Activated naive CD4-positive, alpha-beta T cell treated with anti-CD3 and anti-CD28 coated beads for 36 hours (primary cell): ENCODE measurements around the gene EIF4E3. TPM values are rescaled to one million over a fixed set of nuclear protein-coding genes. Genes with fewer than 3 reads are reported as not detected.

Experiments
- CTCF ChIA-PET: fragments of 350-600 bp; sonication (Branson Sonifier 250); formaldehyde crosslinking; loops from one replicate; lab custom pipeline; 2021; ENCODE audit warnings: antibody characterized with exemption; lab: Charles Lee
- DNase-seq: peaks from one replicate; pipeline ENCODE4 v3.0.0-alpha.2; 2020
- H3K27ac Mint-ChIP-seq: one replicate; pipeline ENCODE4 v1.8.0; 2021; ENCODE audit warnings: mild to moderate bottlenecking, mixed read lengths
- H3K27me3 Mint-ChIP-seq: one replicate; pipeline ENCODE4 v1.8.0; 2021; ENCODE audit warnings: low read depth, mixed read lengths
- H3K36me3 Mint-ChIP-seq: one replicate; pipeline ENCODE4 v1.8.0; 2021; ENCODE audit warnings: low read depth, mixed read lengths
- H3K4me1 Mint-ChIP-seq: one replicate; pipeline ENCODE4 v1.8.0; 2021; ENCODE audit warnings: low read depth, mixed read lengths
- H3K4me3 Mint-ChIP-seq: one replicate; pipeline ENCODE4 v1.8.0; 2021; ENCODE audit warnings: mild to moderate bottlenecking, moderate library complexity, mixed read lengths
- H3K9me3 Mint-ChIP-seq: one replicate; pipeline ENCODE4 v1.8.0; 2021; ENCODE audit warnings: mixed read lengths
- intact Hi-C: fragments of 100-400 bp; cut with micrococcal nuclease; formaldehyde crosslinking; loops from one replicate; pipeline ENCODE4 v1.15.1; 2023
- total RNA-seq, 2 experiments: library from RNA; stranded (reverse); gene quantifications; one replicate each; pipeline ENCODE4 v1.2.3, GENCODE V29; 2021

EIF4E3 gene
- total RNA-seq, 2 experiments from 2014 or later, result 25.2 to 26.2 TPM

GRCh38 chr3:71721651-71722157 is 3.5 kb downstream of the EIF4E3 start:
- peak; percentile 58 for DNase-seq
- CTCF ChIA-PET, result interaction anchor here (1.1 to 6.6 kb wide), 3 partner anchors 10 to 14 kb away, joined by 3 to 48 read pairs (median 4); no protein-coding TSS in a partner anchor
- H3K4me1 Mint-ChIP-seq, result peaks cover 76% of the 10 kb centered on the region
- H3K4me3 Mint-ChIP-seq, result peak overlapping the region; percentile 55
- H3K27ac Mint-ChIP-seq, result peak overlapping the region; percentile 85
- H3K9me3 Mint-ChIP-seq, result no peaks in the 10 kb centered on the region
- intact Hi-C loops, result loop anchor here (1.0 to 10.0 kb wide), 12 partner anchors 10 to 1366 kb away; partner anchors contain the start of gene RYBP
- H3K27me3 Mint-ChIP-seq, result no peaks in the 10 kb centered on the region
- peaks cover 5% of the 10 kb centered on the region for H3K36me3 Mint-ChIP-seq

GRCh38 chr3:71721002-71721401 is 4.2 kb downstream of the EIF4E3 start:
- peaks cover 5% of the 10 kb centered on the region for H3K36me3 Mint-ChIP-seq
- H3K9me3 Mint-ChIP-seq, result no peaks in the 10 kb centered on the region
- CTCF ChIA-PET, result interaction anchor here (1.1 to 6.6 kb wide), 3 partner anchors 8 to 43 kb away, joined by 3 to 48 read pairs (median 27); no protein-coding TSS in a partner anchor

GRCh38 chr3:71718072-71718471 is 7.1 kb downstream of the EIF4E3 start:
- no peak overlapping the region for H3K27ac Mint-ChIP-seq
- CTCF ChIA-PET, result interaction anchor here (5.5 kb wide), 1 partner anchor 11 kb away, joined by 27 read pairs; no protein-coding TSS in a partner anchor
- H3K4me1 Mint-ChIP-seq, result peaks cover 75% of the 10 kb centered on the region
- no peaks in the 10 kb centered on the region for H3K27me3 Mint-ChIP-seq
- intact Hi-C loops, result no loop called here
- DNase-seq, result peak; percentile 35
- no peak overlapping the region for H3K4me3 Mint-ChIP-seq
- peaks cover 5% of the 10 kb centered on the region for H3K36me3 Mint-ChIP-seq
- H3K9me3 Mint-ChIP-seq, result no peaks in the 10 kb centered on the region

More at GRCh38 chr3:71721002-71721401, 4.2 kb downstream of the EIF4E3 start:
- Mint-ChIP-seq H3K4me1 (peaks cover 72% of the 10 kb centered on the region), H3K27me3 (no peaks in the 10 kb centered on the region), H3K4me3 (no peak overlapping the region), H3K27ac (peak overlapping the region; percentile 85)
- no peak for DNase-seq
- intact Hi-C loops, result loop anchor here (1.0 to 10.0 kb wide), 10 partner anchors 10 to 1366 kb away; partner anchors contain the start of gene RYBP

- no peak overlapping the region for H3K4me3 Mint-ChIP-seq
- intact Hi-C loops, result loop anchor here (5.0 kb wide), 2 partner anchors 38 to 243 kb away; partner anchors contain the start of gene GPR27
- H3K27me3 Mint-ChIP-seq, result no peaks in the 10 kb centered on the region
- H3K4me1 Mint-ChIP-seq, result peaks cover 64% of the 10 kb centered on the region
- no peak overlapping the region for H3K27ac Mint-ChIP-seq
- H3K36me3 Mint-ChIP-seq, result no peaks in the 10 kb centered on the region
- CTCF ChIA-PET, result interaction anchor here (1.3 to 5.5 kb wide), 2 partner anchors 14 to 17 kb away, joined by 5 to 42 read pairs; no protein-coding TSS in a partner anchor
- H3K9me3 Mint-ChIP-seq, result no peaks in the 10 kb centered on the region
- no peak for DNase-seq
Observed at GRCh38 chr3:71714595-71714994, 10.6 kb downstream of the EIF4E3 start.

GRCh38 chr3:71713041-71713440 is 12.2 kb downstream of the EIF4E3 start:
- no peak for DNase-seq
- Mint-ChIP-seq H3K27ac (no peak overlapping the region), H3K9me3 (no peaks in the 10 kb centered on the region), H3K4me3 (no peak overlapping the region), H3K4me1 (peaks cover 53% of the 10 kb centered on the region), H3K27me3 (no peaks in the 10 kb centered on the region), H3K36me3 (no peaks in the 10 kb centered on the region)
- CTCF ChIA-PET, result interaction anchor here (0.7 to 5.5 kb wide), 5 partner anchors 9 to 162 kb away, joined by 3 to 48 read pairs (median 5); partner anchors contain the start of gene EIF4E3
- intact Hi-C loops, result loop anchor here (5.0 kb wide), 2 partner anchors 39 to 244 kb away; partner anchors contain the start of gene GPR27

- H3K27me3 Mint-ChIP-seq, result no peaks in the 10 kb centered on the region
- intact Hi-C loops, result loop anchor here (1.0 to 5.0 kb wide), 5 partner anchors 10 to 246 kb away; partner anchors contain the start of gene GPR27
- H3K36me3 Mint-ChIP-seq, result peaks cover 4% of the 10 kb centered on the region
- peaks cover 50% of the 10 kb centered on the region for H3K4me1 Mint-ChIP-seq
- H3K9me3 Mint-ChIP-seq, result no peaks in the 10 kb centered on the region
- H3K27ac Mint-ChIP-seq, result no peak overlapping the region
- no peak for DNase-seq
- CTCF ChIA-PET, result interaction anchor here (0.7 to 5.5 kb wide), 17 partner anchors 9 to 1140 kb away, joined by 3 to 48 read pairs (median 4); partner anchors contain the start of genes EIF4E3 and GPR27
- H3K4me3 Mint-ChIP-seq, result no peak overlapping the region
Observed at GRCh38 chr3:71710906-71711494, 14.2 kb downstream of the EIF4E3 start.

- DNase-seq, result no peak
- Mint-ChIP-seq H3K36me3 (peaks cover 8% of the 10 kb centered on the region), H3K9me3 (no peaks in the 10 kb centered on the region), H3K27ac (no peak overlapping the region), H3K27me3 (no peaks in the 10 kb centered on the region), H3K4me3 (no peak overlapping the region), H3K4me1 (peaks cover 57% of the 10 kb centered on the region)
- CTCF ChIA-PET, result interaction anchor here (0.6 to 5.1 kb wide), 6 partner anchors 12 to 148 kb away, joined by 4 to 48 read pairs (median 7); partner anchors contain the start of genes EIF4E3 and GPR27
- intact Hi-C loops, result loop anchor here (5.0 kb wide), 2 partner anchors 42 to 247 kb away; partner anchors contain the start of gene GPR27
Observed at GRCh38 chr3:71709908-71710511, 15.2 kb downstream of the EIF4E3 start.

GRCh38 chr3:71708476-71709105 is 16.6 kb downstream of the EIF4E3 start:
- Mint-ChIP-seq H3K36me3 (peaks cover 8% of the 10 kb centered on the region), H3K4me3 (no peak overlapping the region), H3K27me3 (no peaks in the 10 kb centered on the region), H3K4me1 (peaks cover 58% of the 10 kb centered on the region), H3K27ac (no peak overlapping the region), H3K9me3 (no peaks in the 10 kb centered on the region)
- CTCF ChIA-PET, result interaction anchor here (0.7 to 5.1 kb wide), 3 partner anchors 13 to 166 kb away, joined by 3 to 48 read pairs (median 6); partner anchors contain the start of gene EIF4E3
- intact Hi-C loops, result no loop called here
- DNase-seq, result no peak

- Mint-ChIP-seq H3K4me1 (peaks cover 65% of the 10 kb centered on the region), H3K27me3 (no peaks in the 10 kb centered on the region), H3K4me3 (no peak overlapping the region), H3K9me3 (no peaks in the 10 kb centered on the region), H3K27ac (no peak overlapping the region), H3K36me3 (peaks cover 8% of the 10 kb centered on the region)
- intact Hi-C loops, result no loop called here
- DNase-seq, result no peak
- CTCF ChIA-PET, result interaction anchor here (1.1 kb wide), 1 partner anchor 16 kb away, joined by 3 read pairs; no protein-coding TSS in a partner anchor
Observed at GRCh38 chr3:71707595-71707994, 17.6 kb downstream of the EIF4E3 start.

GRCh38 chr3:71705681-71706080 is 19.5 kb downstream of the EIF4E3 start:
- no peak overlapping the region for H3K4me3 Mint-ChIP-seq
- intact Hi-C loops, result no loop called here
- H3K9me3 Mint-ChIP-seq, result no peaks in the 10 kb centered on the region
- H3K27ac Mint-ChIP-seq, result peak overlapping the region; percentile 33
- H3K36me3 Mint-ChIP-seq, result peaks cover 8% of the 10 kb centered on the region
- CTCF ChIA-PET, result interaction anchor here (0.7 kb wide), 1 partner anchor 452 kb away, joined by 3 read pairs; no protein-coding TSS in a partner anchor
- H3K27me3 Mint-ChIP-seq, result no peaks in the 10 kb centered on the region
- no peak for DNase-seq
- peaks cover 73% of the 10 kb centered on the region for H3K4me1 Mint-ChIP-seq

- peaks cover 8% of the 10 kb centered on the region for H3K36me3 Mint-ChIP-seq
Observed at GRCh38 chr3:71704915-71705314, 20.3 kb downstream of the EIF4E3 start.

More at GRCh38 chr3:71704915-71705314, 20.3 kb downstream of the EIF4E3 start:
- intact Hi-C loops, result no loop called here
- Mint-ChIP-seq H3K27ac (no peak overlapping the region), H3K27me3 (no peaks in the 10 kb centered on the region), H3K4me3 (no peak overlapping the region), H3K4me1 (peaks cover 67% of the 10 kb centered on the region), H3K9me3 (no peaks in the 10 kb centered on the region)
- CTCF ChIA-PET, result interaction anchor here (0.6 to 0.7 kb wide), 2 partner anchors 453 to 1170 kb away, joined by 3 read pairs; no protein-coding TSS in a partner anchor
- no peak for DNase-seq
